HG03135 (cell line): ENCODE results near the gene FBXW4.
"Not testable (repeated sequence)": the region's sequence is repeated elsewhere in the genome, so short reads cannot be mapped to it uniquely, and the experiment has no call there.

Source experiments
- ATAC-seq: cut with Tn5 transposase; IDR thresholded peaks from one replicate; pipeline ENCODE4 v1.9.1; 2021; ENCODE audit warnings: mild to moderate bottlenecking, moderate library complexity; ENCODE audit not compliant: unreplicated experiment

Gene FBXW4

DNA sequence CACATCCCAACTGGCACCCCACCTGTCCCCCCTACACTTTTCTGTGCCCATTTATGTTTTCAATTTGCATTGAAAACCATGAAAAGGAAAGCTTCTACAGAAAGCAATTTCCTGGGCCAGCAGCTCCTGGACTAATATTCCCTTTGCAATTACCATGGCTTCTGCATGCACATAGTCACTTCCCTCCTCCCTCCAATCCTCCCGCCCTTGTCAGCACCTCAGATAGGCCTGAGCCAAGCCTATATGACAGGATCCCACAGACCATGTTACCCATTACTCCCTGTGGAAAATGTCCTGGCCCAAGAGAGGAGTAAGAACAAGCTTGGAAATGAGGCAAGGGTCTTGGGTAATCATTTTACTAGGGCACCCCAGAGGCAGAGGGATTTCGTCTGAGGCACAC lies 38.1 kb downstream of the FBXW4 start:
- ATAC-seq: no peak

DNA sequence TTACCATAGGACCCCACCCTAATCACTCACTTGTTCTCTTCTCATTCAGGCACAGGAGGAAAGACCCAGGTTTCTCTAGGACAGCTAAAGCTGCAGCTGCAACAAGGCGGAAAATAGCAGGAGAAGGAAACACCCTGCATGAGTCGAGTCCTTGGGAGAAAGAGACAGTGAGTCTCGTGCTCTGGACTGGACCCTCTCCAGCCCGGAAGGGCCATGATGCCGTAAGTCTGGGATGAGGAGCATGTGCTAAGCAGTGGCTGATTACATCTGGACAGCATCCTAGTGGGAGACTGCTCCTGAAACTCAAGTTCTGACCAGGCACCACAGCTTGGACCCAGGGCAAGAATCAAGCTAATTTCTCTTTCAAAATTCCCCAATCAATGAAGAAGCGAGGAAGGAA lies 39.4 kb downstream of the FBXW4 start:
- no peak for ATAC-seq

DNA sequence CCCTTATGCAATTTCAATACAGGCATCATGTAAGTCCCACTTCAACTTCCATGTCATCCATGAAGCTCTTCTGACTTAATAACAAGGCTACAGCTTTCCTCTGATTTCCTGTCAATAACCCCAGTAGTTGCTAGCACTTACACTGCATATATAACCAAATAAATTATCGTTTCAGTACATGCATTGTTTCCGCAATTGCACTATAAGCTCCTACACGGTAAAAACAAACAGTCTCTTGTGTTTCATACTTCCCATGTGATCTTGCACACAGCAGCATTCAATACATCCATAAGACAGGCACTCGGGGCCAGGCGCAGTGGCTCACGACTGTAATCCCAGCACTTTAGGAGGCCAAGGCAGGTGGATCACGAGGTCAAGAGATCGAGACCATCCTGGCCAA lies 41.4 kb downstream of the FBXW4 start:
- no peak for ATAC-seq

DNA sequence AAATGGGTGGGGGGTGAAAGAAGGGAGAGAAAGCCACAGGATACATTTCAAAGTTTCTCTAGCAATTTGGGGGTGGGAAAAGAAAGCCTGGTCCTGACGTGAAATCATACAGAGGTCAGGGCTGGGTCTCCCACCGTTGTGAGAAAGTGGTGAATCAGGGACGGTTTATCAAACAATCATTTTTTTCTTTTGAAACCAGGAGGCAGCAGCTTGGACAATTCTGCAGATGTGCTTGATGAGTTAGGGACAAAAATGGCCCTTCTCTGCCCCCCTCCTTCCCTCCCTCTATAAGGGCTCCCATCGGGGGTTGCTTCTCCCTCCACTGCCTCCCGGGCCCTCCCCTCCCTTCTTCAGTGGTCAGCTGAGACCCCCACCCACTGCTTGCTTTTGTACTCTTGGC lies 43.6 kb downstream of the FBXW4 start:
- no peak for ATAC-seq

DNA sequence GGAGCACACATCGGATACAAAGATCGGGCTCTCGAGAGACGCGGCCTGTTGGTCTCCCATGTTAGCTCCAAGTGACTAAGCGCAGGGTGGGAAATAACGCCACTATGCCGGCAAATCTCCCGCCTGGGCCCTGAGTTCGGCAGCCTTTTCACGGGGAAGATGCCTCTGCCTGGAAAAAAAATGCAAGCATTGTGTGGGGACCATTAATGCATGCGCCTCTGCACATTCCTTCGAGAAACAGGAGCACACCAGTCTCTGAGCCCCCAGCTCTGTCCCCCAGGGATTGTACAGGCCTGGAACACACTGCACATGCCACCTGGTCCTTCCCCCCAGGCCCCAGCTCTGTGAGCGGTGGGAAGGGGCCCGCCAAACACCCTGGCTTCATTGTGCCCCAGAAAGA lies 44.1 kb downstream of the FBXW4 start:
- ATAC-seq: no peak

DNA sequence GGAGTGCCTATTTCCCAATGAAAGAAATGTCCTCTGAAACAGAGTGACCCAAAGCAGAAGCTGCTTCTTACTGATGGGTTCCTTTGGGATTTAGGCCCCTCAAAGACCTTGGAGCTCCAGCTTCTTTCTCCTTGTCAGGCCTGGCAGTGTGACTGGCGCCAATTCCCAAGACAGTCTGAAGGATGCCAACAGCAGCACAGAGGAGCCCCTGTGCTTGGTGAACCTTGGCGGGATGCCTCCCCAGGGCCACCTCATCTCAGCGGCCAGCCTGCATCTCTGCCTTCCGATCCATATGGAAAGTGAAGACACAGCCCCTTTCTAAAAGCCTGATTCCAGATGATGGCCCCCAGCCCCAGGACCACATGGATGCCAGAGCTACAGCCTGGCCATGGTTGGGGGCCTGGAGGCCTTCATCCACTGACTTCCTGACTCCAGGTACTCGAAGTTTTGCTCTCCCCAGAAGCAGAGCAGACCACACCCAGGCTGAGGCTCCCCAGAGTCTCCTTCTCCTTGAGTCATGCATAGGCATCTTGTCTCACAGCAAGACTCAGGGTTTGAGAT lies 45.4 kb downstream of the FBXW4 start:
- no peak for ATAC-seq

DNA sequence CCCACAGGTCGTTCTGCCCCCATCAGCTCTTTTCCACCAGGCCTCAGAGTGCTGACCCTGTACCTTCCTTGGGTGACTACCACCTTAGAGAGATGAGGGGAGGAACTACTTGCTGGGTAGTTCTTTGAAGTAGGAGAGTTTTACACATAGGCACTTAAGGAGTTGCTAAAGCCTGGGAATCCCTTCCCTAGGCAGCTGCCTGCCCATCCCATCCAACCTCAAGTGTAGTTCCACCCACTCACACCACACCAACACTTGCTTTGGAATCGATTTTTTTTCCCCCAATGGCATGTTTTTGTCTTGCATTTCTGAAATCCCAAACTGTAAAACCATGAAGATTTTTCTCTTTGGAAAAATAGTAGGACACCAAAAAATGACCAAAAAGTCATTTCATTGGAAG lies 47.7 kb downstream of the FBXW4 start:
- ATAC-seq: no peak

DNA sequence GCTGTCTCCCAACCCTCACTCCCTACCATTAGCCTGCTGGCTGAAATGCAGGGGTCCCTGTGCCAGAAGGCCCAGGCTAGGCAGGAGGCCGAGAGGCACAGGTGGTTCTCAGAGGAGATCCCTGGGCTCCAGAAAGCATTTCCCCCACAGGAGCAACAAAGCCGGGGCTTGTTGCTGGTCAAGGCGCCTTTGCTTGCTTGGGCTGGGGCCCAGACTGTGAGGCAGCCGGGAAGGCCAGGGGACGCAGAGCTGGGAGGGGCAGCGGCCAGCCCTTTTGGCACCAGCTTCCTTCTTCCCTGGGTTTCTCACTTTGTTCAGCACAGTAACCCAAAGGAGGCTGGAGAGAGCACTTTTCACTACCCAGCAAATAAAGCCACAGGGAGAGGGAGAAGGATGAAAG lies 48.6 kb downstream of the FBXW4 start:
- no peak for ATAC-seq

DNA sequence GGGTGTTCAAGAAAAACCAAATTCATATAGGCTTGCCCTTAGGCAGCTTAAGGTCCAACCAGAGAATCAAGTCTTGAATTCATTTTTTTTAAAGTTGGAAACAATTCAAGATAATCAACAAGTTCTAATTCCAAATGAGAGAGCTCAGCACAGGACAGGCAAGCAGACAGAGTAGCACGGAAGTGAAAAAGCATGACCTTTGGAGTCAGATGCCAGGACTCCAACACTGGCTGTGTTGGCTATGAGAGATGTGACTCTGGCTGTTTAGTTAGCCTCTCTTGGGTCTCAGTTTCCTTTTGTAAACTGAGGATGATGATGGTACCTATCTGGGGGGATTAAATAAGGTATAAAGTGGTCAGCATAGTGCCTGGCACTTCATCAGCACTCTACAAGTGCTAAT lies 49.3 kb downstream of the FBXW4 start:
- no peak for ATAC-seq

DNA sequence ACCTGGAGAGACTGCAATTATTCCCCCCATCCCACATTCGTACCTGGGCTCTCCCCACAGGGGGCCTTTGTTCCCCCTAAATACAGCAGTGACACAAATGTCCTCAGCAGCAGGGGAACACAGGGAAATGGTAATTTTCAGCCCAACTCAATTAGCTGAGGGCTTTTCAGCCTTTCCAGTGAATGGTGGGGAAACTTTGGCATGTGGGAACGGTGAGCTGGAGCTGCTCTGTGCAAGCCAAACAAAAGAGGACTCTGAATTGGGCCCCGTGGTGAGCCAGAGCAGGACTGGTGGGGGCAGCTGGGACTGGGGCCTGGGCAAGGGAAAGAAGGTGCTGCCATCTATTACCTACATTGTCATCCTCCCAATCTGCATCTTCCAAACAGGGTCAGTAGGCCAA lies 51.0 kb downstream of the FBXW4 start:
- no peak for ATAC-seq

DNA sequence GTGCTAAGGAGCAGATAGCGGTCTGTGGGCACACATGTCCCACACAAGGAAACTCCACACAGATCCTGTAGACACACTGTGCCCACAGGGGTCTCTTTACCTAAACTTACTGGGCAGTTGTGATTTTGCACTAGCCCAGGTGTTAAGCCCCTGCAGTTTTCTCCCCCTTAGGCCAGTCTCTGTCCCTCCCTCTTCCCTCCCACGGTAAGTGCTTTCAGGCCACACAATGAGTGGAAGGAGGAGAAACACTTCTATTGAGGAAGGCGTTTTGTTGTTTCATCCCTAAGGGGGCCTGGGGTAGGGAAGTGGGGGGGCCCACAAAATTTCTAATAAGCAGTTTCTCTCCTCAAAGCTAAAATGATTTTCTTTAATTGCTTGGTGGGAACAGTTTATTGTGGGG lies 51.4 kb downstream of the FBXW4 start:
- no peak for ATAC-seq

DNA sequence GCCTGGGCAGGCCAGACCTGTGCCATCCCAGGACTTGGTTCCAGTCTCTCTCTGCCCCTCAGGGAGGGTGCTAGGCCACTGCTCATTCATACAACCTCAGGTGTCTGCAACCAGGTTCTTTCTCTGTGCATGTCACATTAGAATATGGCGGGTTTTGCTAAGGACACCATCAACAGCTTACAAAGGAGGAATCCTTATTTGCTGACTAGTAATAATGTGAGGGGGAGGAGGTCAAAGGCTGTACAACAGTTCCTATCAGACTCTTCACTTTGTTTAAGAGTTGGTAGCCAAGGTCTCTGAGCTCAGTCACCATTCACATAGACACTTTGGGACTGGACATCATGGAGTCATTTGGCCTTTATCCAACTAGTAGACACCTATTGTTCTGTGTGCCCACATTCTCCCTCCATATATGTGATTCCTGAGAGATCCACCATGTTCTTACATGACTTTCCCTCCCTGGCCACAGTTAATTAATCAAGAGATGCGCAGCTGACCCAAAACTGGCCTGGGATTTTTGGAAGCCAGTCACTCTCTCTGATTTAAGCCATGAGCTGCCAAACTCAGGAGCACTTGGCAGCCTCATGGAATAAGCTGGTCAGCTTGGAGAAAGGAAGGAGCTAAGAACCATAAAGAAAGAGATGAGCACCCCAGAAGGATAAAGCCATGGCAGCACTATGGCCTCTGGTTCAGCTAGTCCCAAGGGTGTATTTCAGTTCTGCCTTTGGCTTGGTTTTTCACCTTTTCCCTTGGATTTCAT lies 55.6 kb downstream of the FBXW4 start:
- no peak for ATAC-seq

DNA sequence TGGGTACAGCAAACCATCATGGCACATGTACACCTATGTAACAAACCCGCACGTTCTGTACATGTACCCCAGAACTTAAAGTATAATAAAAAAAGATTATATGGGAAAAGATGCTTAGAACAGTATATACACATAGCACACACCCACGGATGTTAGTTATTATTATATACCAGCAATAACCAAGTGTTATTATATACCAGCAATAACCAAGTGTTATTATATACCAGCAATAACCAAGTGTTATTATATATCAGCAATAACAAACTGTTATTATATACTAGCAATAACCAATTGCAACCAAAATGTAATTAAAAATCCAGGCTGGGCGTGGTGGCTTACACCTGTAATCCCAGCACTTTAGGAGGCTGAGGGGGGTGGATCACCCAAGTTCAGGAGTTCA lies 61.5 kb downstream of the FBXW4 start:
- ATAC-seq: not testable (repeated sequence)

DNA sequence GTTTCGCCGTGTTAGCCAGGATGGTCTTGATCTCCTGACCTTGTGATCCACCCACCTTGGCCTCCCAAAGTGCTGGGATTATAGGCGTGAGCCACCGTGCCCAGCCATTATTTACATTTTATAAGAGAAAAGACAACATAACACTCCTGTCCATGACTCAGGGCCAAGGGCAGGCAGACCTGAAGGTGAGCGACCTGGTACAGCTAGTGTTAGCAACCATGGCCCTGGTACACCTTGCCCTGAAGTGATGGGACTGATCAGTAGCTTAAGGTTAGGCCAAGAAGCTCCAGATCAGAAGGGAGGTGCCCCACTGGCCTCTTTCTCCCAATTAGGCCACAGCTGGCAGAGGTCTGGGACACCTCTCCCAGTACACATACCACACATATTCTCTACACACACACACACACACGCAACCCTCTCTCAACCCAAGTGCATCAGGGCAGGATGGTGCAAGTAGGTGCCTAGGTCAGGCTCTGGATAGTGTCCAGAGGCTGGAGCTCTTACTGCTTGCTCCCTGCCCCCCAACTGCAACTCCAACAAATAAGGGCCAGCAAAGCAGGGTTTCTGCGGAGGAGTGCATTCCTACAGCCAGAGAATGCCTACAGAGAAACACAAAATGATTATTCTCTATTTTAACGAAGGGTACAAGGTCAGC lies 63.0 kb downstream of the FBXW4 start:
- ATAC-seq: no peak

DNA sequence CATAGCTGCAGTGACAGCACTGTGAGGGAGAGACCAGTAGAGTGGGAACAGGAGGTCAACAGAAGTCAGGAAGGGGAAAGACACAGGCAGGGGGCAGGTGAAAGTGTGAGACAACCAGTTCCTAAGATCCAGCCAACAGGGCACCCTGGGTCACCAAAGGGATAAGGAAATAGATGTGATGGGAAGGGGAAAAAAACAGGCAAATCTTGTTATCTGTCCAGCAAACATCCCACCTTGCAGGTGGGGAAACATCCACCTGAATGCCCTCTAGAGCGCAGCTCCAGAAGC lies 64.4 kb downstream of the FBXW4 start:
- no peak for ATAC-seq

DNA sequence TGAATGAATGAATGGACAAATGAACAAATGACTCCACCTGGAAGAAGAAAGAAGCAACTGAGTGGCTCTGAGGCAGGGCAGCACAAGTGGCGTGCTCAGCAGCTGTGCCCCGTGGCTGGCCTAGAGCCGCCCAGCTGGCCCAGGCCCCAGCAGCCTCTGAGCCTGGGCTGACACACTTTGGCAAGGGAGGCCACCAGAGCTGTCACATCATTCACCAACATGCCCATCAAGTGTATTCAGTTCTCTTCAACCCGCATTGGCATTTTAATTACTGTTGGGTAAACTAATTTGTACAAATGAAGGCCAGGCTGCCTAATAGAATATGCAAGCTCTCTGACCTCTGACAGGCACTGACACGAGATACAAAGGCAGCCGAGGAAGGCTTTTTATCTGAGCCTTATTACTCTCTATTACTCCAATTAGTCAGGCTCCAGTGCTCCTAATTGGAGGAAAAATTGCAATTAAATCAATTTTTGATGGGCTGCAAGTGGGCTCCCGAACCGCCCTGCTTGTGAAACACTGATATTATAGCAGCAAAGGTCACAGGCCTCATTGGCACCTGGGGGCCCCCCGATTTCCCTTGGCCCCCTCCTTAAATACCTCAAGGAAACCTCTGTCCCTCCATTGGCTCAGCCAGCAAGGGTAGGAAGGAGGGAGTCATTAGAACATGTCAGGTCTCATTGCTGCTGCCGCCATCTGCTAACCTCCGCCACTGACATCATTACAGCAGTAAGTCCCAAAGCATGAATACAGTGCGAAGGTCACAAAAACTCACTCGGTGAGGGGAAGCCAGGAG lies 64.9 kb downstream of the FBXW4 start:
- no peak for ATAC-seq

DNA sequence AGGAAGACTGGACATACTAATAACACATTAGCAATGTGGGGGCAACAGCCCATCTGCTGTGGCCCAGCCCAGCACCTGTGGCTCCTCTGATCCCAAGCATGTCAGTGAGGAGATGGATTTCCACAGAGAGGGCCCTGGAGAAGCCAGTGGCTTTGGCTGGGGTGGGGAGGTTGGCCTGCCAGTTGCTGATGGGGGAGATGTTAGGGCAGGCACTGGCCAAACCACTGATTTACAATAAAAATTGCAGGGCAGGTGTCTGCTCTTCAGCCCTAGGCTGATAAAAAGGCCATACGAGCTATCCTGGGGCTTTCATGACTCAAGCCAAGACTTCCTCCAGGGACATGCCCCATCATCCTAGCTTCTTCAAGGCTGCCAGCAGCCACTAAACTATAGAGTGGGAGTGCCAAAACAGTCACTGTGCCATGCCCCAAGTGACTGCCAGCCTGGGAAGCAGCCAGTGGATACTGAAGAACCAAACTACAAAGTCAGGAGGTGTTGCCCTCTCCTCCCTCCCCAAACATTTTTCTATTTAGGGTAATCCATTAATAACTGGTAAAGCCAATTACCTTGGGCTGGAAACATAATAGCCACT lies 69.1 kb downstream of the FBXW4 start:
- no peak for ATAC-seq

DNA sequence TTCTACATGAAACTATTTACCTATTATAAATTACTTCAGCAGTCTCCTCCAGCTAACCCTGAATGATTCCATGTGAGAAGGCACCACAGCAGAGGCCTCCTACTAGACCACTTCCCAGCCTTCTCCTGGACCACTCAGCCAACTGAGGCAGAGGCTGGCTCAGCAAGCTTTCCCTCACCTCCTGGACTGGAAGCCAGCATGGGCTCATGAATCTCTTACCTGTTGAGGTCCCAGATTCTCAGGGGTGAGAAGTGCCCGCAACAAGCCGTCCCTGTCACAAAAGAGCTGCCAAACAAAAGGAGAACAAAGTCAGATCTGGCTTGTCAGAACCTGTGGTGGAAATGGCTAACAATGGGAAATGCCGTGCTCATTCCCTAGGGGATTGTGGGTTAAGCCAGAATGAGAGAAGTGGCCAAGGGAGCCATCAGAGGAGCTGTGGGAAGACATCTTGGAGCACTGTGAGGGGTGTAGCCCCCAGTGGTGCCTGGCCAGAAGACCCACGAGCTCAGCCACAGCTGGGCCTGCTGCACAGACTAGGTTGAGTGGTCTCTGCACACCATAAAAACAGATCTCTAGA lies 70.4 kb downstream of the FBXW4 start:
- ATAC-seq: no peak

DNA sequence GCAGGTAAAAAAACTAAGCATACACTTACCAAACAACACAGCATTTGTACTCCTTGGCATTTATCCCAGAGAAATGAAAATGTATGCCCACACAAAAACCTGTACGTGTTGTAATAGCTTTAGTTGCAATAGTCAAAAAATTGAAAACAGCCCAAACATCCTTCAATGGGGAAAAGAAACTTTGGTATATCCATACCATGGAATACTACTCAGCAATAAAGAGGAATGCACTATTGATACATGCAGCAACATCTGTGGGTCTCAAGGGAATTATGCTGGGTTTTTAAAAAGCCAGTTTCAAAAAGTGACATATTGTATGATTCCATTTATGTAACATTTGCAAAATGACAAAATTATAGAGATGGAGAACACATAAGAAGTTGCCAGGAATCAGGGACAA lies 71.4 kb downstream of the FBXW4 start:
- no peak for ATAC-seq

DNA sequence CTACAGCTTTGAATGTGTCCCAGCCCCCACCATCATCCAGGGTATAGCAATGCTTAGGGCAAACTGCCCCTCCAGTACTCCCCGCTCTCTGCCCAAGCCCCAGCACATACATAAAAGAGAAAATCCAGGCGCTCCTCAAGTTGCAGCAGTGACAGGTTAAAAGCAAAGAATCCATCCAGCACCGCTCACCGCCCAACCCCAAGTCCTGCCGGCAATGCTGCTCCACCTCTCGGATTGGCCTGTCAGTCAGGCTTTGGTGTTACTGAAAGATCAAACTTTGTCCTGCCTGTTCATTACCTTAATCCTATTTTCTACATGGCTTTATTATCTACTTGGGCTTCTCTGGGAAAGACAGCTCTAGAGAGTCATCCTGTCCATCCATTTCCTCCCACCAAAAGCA lies 75.0 kb downstream of the FBXW4 start:
- no peak for ATAC-seq

DNA sequence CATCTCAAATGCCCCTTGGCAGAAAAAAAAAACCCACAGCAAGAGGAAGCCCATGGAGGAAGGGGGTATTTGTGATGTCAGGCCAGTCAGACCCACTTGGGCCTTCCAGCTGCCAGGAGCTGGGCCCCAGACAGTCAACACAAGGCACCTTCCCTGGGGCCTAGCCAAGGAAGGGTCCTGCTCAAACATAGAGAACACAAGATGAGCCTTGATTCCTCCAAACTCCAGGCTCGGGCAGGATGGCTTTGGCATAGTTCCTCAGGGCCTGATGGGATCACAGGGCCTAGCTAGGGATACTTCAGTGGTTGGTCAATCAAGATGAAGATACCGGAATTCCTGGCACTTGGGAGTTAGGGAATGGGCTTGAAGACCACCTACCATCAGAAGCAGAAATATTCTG lies 76.1 kb downstream of the FBXW4 start:
- no peak for ATAC-seq
